Sigmoid colon (tissue), 7 donors: ENCODE measurements around the gene CFAP20. TPM values are rescaled to one million over a fixed set of nuclear protein-coding genes. Genes with fewer than 3 reads are reported as not detected.
"Not testable (repeated sequence)": the region's sequence is repeated elsewhere in the genome, so short reads cannot be mapped to it uniquely, and the experiment has no call there.

Experiments used
- DNase-seq: peaks from one replicate; pipeline ENCODE4 v3.0.0-alpha.2; 2019
- H3K27ac ChIP-seq, 4 donors: fragments of 200-600 bp; sonication (generic); one replicate each; pipeline ENCODE4 v1.5.1; 2016 to 2019; ENCODE audit warnings: mild to moderate bottlenecking in 1 of 4
- H3K27me3 ChIP-seq, 3 donors: fragments of 200-600 bp; sonication (generic); one replicate each; pipeline ENCODE4 v1.5.1; 2019; ENCODE audit warnings: mild to moderate bottlenecking in 1 of 3
- H3K36me3 ChIP-seq, 4 donors: fragments of 200-600 bp; sonication (generic); one replicate each; pipeline ENCODE4 v1.5.1; 2016 to 2019
- H3K4me1 ChIP-seq, 4 donors: fragments of 200-600 bp; sonication (generic); one replicate each; pipeline ENCODE4 v1.5.1; 2017 to 2019
- H3K4me3 ChIP-seq, 4 donors: fragments of 200-600 bp; sonication (generic); one replicate each; pipeline ENCODE4 v1.5.1; 2017 to 2019; ENCODE audit warnings: mild to moderate bottlenecking in 2 of 4, moderate library complexity in 1 of 4
- H3K9me3 ChIP-seq, 4 donors: fragments of 200-600 bp in 3 of 4; sonication (generic) in 3 of 4; one replicate each; pipeline versions ENCODE4 v1.5.1 to v1.6.1; 2013 to 2019
- CTCF ChIP-seq, 4 experiments: fragments of 450-650 bp in 3 of 4; fragments of 200-600 bp in 1 of 4; IDR thresholded peaks; one replicate each; pipeline ENCODE4 v1.5.1; 2016 to 2019; ENCODE audit warnings: antibody characterized with exemption in 4 of 4, mild to moderate bottlenecking in 3 of 4, moderate library complexity in 2 of 4
- EP300 ChIP-seq, 4 donors: sonication (generic); formaldehyde crosslinking; IDR thresholded peaks; one replicate each; pipeline ENCODE4 v1.6.1; 2017; ENCODE audit warnings: antibody characterized with exemption in 4 of 4
- POLR2A ChIP-seq, 2 donors: fragments of 450-650 bp; IDR thresholded peaks; one replicate each; pipeline ENCODE4 v1.6.1; 2016; ENCODE audit warnings: antibody characterized with exemption in 2 of 2, mild to moderate bottlenecking in 2 of 2, moderate library complexity in 2 of 2
- POLR2AphosphoS5 ChIP-seq, 4 donors: sonication (generic); formaldehyde crosslinking; IDR thresholded peaks; one replicate each; pipeline ENCODE4 v1.6.1; 2017; ENCODE audit warnings: antibody characterized with exemption in 4 of 4
- WGBS, 2 donors: extraction: QIAGEN DNeasy Blood & Tissue Kit; methylation state at CpG; one replicate each; pipeline ENCODE4 v1.1.7; 2013; 5-methylcytosine and 5-hydroxymethylcytosine counted together
- intact Hi-C: fragments of 100-400 bp; cut with DNase I; formaldehyde crosslinking; loops from one replicate; pipeline ENCODE4 v1.15.1; 2023
- polyA plus RNA-seq, 3 donors: library from polyadenylated mRNA; stranded (reverse); fragments of 200-250 nt; gene quantifications; one replicate each; pipeline ENCODE4 v1.2.3, GENCODE V29; 2013
- total RNA-seq, 4 donors: library from RNA; depleted of rRNA; stranded (reverse); fragments of >200 nt; gene quantifications; one replicate each; pipeline ENCODE4 v1.1.0, GENCODE V29; 2016
- donor health status: healthy with polysubstance abuse.
- donor health status: Bipolar disorder and iron deficiency.
- donor health status: healthy.

CFAP20 gene
- total and polyA plus RNA-seq, 7 donors = 11.9 to 42.5 (median 28.3) TPM

- 77 to 80% methylated on average over 15 of the region's 15 CpGs for WGBS, 2 donors
- Histone ChIP-seq H3K4me1 (no peaks in the 10 kb centered on the region), H3K9me3 (no peaks in the 10 kb centered on the region), H3K27ac (no peak overlapping the region), H3K27me3 (peaks cover 0 to 7% (median 0%) of the 10 kb centered on the region in 3 donors), H3K4me3 (no peak overlapping the region), H3K36me3 (no peaks in the 10 kb centered on the region)
- intact Hi-C loops = no loop called here
- no peak for DNase-seq
- TF ChIP-seq POLR2AphosphoS5 (IDR thresholded peaks at IDR 0.05) = no peak
- no peak for TF ChIP-seq CTCF (IDR thresholded peaks at IDR 0.05)
- no peak for TF ChIP-seq EP300 (IDR thresholded peaks at IDR 0.05)
- TF ChIP-seq POLR2A (IDR thresholded peaks at IDR 0.05) = no peak
These were observed 34.2 kb downstream of the CFAP20 start for GRCh38 chr16:58094791-58095574.

GRCh38 chr16:58094026-58094425 lies 35.2 kb downstream of the CFAP20 start:
- H3K27me3 ChIP-seq = peaks cover 0 to 7% (median 0%) of the 10 kb centered on the region in 3 donors
- 86% methylated on average over 5 of the region's 5 CpGs for WGBS, 2 donors
- H3K9me3 ChIP-seq = no peaks in the 10 kb centered on the region
- no peak for TF ChIP-seq POLR2A (IDR thresholded peaks at IDR 0.05)
- no peak for TF ChIP-seq CTCF (IDR thresholded peaks at IDR 0.05)
- TF ChIP-seq EP300 (IDR thresholded peaks at IDR 0.05) = no peak
- no peak for TF ChIP-seq POLR2AphosphoS5 (IDR thresholded peaks at IDR 0.05)
- H3K4me1 ChIP-seq = no peaks in the 10 kb centered on the region
- no peak overlapping the region for H3K4me3 ChIP-seq
- DNase-seq = no peak
- H3K36me3 ChIP-seq = no peaks in the 10 kb centered on the region
- H3K27ac ChIP-seq = no peak overlapping the region
- intact Hi-C loops = no loop called here

- H3K4me3 ChIP-seq, H3K36me3 ChIP-seq, H3K9me3 ChIP-seq, intact Hi-C loops, H3K27ac ChIP-seq, H3K4me1 ChIP-seq, H3K27me3 ChIP-seq, DNase-seq: not testable (repeated sequence)
- 92 to 94% methylated on average over 3 of the region's 3 CpGs for WGBS, 2 donors
These were observed 38.8 kb downstream of the CFAP20 start for GRCh38 chr16:58090396-58090795.

- Histone ChIP-seq H3K27ac (no peak overlapping the region), H3K9me3 (no peaks in the 10 kb centered on the region), H3K36me3 (no peaks in the 10 kb centered on the region), H3K4me3 (no peak overlapping the region), H3K4me1 (no peaks in the 10 kb centered on the region), H3K27me3 (no peaks in the 10 kb centered on the region)
- no peak for TF ChIP-seq EP300 (IDR thresholded peaks at IDR 0.05)
- no peak for TF ChIP-seq POLR2A (IDR thresholded peaks at IDR 0.05)
- TF ChIP-seq CTCF (IDR thresholded peaks at IDR 0.05) = no peak
- TF ChIP-seq POLR2AphosphoS5 (IDR thresholded peaks at IDR 0.05) = no peak
- WGBS, 2 donors = 55 to 66% methylated on average over 9 of the region's 9 CpGs
- intact Hi-C loops = no loop called here
- no peak for DNase-seq
These were observed 41.1 kb downstream of the CFAP20 start for GRCh38 chr16:58088091-58088490.

DNA sequence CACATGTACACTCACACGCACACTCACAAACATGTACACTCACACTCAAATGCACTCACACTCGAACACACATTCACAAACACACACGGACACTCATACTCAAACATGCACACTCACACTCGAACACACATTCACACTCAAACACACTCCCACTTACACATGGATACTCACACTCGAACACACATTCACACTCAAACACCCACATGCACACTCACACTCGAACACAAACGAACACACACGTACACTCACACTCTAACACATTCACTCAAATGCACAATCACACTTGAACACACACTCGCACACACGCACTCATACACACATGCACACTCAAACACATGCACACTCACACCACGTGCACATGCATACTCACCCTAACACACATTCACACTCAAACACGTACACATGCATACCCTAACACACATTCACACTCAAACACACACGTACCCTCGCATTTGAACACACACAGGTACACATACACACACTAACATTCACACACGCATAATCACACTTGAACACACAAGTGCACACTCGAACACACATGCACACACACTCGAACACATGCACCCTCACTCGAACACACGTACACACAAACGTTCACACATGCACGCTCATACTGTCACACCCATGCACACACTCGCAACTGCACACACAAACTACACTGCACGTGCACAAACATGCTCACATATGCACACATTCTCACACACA lies 41.8 kb downstream of the CFAP20 start:
- intact Hi-C loops = no loop called here
- no peaks in the 10 kb centered on the region for H3K4me1 ChIP-seq
- no peaks in the 10 kb centered on the region for H3K27me3 ChIP-seq
- H3K4me3 ChIP-seq = no peak overlapping the region
- 89 to 95% methylated on average over 23 of the region's 23 CpGs for WGBS, 2 donors
- H3K36me3 ChIP-seq = no peaks in the 10 kb centered on the region
- no peak for TF ChIP-seq CTCF (IDR thresholded peaks at IDR 0.05)
- TF ChIP-seq POLR2A (IDR thresholded peaks at IDR 0.05) = no peak
- TF ChIP-seq POLR2AphosphoS5 (IDR thresholded peaks at IDR 0.05) = no peak
- TF ChIP-seq EP300 (IDR thresholded peaks at IDR 0.05) = no peak
- H3K9me3 ChIP-seq = no peaks in the 10 kb centered on the region
- no peak overlapping the region for H3K27ac ChIP-seq
- no peak for DNase-seq
